ENCODE measurements around the gene ZNF574. TPM values are rescaled to one million over a fixed set of nuclear protein-coding genes. Genes with fewer than 3 reads are reported as not detected.

ZNF574 gene
- total and polyA plus RNA-seq, 11 donors = 5.1 to 17.7 (median 8.7) TPM

DNA sequence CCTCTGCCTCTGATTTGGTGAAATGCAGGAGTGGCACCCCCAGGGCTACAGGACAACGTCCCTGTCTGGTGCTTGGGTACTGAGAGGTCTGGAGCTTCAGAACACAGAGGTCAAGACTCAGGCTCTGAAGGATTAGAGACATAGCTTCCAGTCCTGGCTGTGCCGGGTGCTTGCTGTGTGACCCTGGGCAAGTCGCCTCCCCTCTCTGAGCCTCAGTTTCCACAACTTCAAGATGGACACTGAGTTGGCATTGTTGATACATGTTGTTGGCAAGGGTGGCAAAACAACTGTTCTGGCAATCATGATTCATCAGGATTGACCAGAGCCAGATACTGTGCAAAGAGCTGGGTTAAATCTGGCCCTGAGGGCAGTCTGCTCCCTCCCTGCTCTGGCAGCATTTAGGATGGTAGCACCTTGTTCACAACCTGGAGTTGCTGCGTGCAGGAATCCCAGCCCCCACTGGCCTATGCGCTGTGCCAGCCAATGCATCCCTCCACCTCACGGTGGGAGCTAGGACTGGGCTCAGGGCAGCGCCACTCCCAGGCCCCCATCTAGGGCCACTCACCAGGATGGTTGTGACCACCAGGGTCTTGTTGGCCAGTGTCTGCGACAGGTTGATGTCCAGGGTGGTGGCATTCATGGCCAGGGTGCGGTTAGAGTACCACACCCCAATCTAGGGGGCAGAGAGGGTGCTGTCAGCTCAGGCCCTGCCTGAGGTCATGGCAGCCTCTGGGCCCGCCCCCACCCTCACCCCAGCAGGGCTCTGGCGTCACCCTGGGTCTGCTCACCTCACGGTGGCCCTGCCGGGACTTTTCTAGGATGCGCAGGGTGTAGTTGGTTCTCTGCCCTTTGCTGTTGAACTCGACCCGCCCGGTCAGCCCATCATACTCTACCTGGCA lies 22.7 kb upstream of the ZNF574 start:
- WGBS, 4 donors = 88 to 92% (median 89%) methylated on average over 16 to 17 of the region's 17 CpGs
- H3K27ac ChIP-seq = no peak overlapping the region

DNA sequence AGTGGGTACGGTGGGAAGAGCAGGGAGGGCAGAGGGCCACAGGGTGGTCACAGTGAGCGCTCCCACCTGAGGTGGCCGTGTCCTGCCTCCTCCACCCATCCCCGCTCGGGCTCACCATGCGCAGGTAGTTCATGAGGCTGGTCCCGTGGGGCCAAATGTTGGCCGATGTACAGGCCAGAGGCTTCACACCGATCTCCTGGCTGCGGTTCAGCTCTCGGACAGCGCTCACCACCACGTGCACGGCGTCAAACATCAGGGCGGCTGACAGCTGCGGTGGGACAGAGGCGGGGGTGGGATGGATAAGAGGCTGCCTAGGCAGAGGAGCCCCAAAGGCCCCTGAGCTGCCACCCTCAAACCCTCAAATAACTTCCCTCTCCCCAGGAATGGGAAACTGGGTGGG lies 21.8 kb upstream of the ZNF574 start:
- Histone ChIP-seq H3K4me3 (no peak overlapping the region), H3K9me3 (no peaks in the 10 kb centered on the region), H3K36me3 (no peaks in the 10 kb centered on the region), H3K4me1 (peaks cover 0 to 10% (median 0%) of the 10 kb centered on the region in 12 donors), H3K27ac (no peak overlapping the region), H3K27me3 (no peaks in the 10 kb centered on the region)
- no peak for TF ChIP-seq POLR2A (IDR thresholded peaks at IDR 0.05)
- WGBS, 4 donors = 76 to 86% (median 78%) methylated on average over 18 of the region's 18 CpGs
- intact Hi-C loops (cut with DNase I) = no loop called here
- ATAC-seq (no peak), DNase-seq (no peak)

More for the DNA sequence above, 22.7 kb upstream of the ZNF574 start:
- Histone ChIP-seq H3K4me1 (peaks cover 0 to 10% (median 0%) of the 10 kb centered on the region in 12 donors), H3K36me3 (no peaks in the 10 kb centered on the region), H3K27me3 (no peaks in the 10 kb centered on the region), H3K9me3 (no peaks in the 10 kb centered on the region), H3K4me3 (no peak overlapping the region)
- ATAC-seq = no peak
- DNase-seq = no peak
- TF ChIP-seq, protein P1, sequence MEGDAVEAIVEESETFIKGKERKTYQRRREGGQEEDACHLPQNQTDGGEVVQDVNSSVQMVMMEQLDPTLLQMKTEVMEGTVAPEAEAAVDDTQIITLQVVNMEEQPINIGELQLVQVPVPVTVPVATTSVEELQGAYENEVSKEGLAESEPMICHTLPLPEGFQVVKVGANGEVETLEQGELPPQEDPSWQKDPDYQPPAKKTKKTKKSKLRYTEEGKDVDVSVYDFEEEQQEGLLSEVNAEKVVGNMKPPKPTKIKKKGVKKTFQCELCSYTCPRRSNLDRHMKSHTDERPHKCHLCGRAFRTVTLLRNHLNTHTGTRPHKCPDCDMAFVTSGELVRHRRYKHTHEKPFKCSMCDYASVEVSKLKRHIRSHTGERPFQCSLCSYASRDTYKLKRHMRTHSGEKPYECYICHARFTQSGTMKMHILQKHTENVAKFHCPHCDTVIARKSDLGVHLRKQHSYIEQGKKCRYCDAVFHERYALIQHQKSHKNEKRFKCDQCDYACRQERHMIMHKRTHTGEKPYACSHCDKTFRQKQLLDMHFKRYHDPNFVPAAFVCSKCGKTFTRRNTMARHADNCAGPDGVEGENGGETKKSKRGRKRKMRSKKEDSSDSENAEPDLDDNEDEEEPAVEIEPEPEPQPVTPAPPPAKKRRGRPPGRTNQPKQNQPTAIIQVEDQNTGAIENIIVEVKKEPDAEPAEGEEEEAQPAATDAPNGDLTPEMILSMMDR (IDR thresholded peaks at IDR 0.05) = no peak
- no peak for TF ChIP-seq POLR2A (IDR thresholded peaks at IDR 0.05)
- intact Hi-C loops (cut with DNase I) = no loop called here

DNA sequence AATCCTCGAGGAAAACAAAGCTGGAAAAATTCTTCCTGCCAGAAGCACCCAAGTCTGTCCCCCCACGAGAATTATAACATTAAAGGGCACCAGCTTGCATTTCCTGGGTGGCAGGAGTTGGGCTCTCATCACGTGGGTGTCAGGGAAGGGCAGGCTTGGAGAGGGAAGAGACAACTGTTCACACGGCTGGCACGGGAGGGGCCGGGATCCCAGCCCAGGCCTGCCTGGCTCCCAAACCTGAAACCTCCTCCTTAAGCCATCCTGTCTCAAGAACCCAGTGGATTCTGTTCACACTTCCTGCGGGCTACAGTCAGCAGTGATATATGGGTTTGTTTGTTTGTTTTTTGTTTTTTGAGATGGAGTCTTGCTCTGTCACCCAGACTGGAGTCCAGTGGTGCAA lies 18.1 kb upstream of the ZNF574 start:
- ATAC-seq (no peak), DNase-seq (no peak)
- intact Hi-C loops (cut with DNase I) = no loop called here
- TF ChIP-seq, protein P1 (IDR thresholded peaks at IDR 0.05) = no peak
- TF ChIP-seq POLR2A (IDR thresholded peaks at IDR 0.05) = no peak
- Histone ChIP-seq H3K4me3 (no peak overlapping the region), H3K9me3 (no peaks in the 10 kb centered on the region), H3K36me3 (no peaks in the 10 kb centered on the region), H3K27me3 (no peaks in the 10 kb centered on the region), H3K27ac (no peak overlapping the region), H3K4me1 (peaks cover 0 to 1% (median 0%) of the 10 kb centered on the region in 12 donors)
- 57 to 78% (median 66%) methylated on average over 7 of the region's 7 CpGs for WGBS, 4 donors

DNA sequence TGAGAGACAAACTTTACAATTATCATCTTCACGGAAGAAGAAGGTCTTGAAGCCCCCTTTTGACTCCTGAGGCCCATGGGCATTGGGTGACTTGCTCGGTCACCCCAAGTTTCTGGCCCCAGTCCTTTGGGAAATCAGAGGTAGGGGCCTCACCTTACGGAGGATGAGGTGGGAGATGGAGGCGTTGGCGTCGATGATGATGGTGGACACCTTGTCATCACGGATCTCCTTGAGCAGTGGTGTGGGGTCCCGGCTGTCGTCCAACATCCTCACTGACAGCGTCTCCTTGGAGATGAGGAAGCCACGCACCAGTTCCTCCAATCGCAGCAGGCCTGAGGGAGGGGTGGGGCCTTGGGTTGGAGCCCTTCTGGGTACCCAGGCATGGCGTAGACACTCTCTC lies 16.8 kb upstream of the ZNF574 start:
- ATAC-seq = no peak
- 83 to 95% (median 89%) methylated on average over 11 to 13 of the region's 13 CpGs for WGBS, 4 donors
- no peaks in the 10 kb centered on the region for H3K9me3 ChIP-seq
- H3K27me3 ChIP-seq = no peaks in the 10 kb centered on the region
- DNase-seq = no peak
- no peak overlapping the region for H3K4me3 ChIP-seq
- intact Hi-C loops (cut with DNase I) = no loop called here
- no peaks in the 10 kb centered on the region for H3K4me1 ChIP-seq
- no peaks in the 10 kb centered on the region for H3K36me3 ChIP-seq
- H3K27ac ChIP-seq = no peak overlapping the region
- no peak for TF ChIP-seq POLR2A (IDR thresholded peaks at IDR 0.05)
- TF ChIP-seq, protein P1 (IDR thresholded peaks at IDR 0.05) = no peak
